ENCODE results near the gene RPTOR.

RPTOR gene

GRCh38 chr17:80666867-80667266 lies 122.2 kb downstream of the RPTOR start (continued):
- TF ChIP-seq, protein P1, sequence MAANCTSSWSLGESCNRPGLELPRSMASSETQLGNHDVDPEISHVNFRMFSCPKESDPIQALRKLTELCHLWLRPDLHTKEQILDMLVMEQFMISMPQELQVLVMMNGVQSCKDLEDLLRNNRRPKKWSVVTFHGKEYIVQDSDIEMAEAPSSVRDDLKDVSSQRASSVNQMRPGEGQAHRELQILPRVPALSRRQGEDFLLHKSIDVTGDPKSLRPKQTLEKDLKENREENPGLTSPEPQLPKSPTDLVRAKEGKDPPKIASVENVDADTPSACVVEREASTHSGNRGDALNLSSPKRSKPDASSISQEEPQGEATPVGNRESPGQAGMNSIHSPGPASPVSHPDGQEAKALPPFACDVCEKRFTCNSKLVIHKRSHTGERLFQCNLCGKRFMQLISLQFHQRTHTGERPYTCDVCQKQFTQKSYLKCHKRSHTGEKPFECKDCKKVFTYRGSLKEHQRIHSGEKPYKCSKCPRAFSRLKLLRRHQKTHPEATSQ (tag by site-specific recombination; IDR thresholded peaks at IDR 0.05): no peak
- TF ChIP-seq ZNF426 (tag by site-specific recombination; IDR thresholded peaks at IDR 0.05) (no peak), SP7 (tag by site-specific recombination; IDR thresholded peaks at IDR 0.05) (no peak), ZNF626 (tag by site-specific recombination; IDR thresholded peaks at IDR 0.05) (no peak), ZNF354C (tag by site-specific recombination; IDR thresholded peaks at IDR 0.05; ENCODE audit: borderline replicate concordance, low read depth) (no peak), ZSCAN18 (tag by site-specific recombination; IDR thresholded peaks at IDR 0.05) (no peak), IKZF3 (tag by site-specific recombination; IDR thresholded peaks at IDR 0.05) (no peak), ZNF404 (tag by site-specific recombination; IDR thresholded peaks at IDR 0.05) (no peak), MYNN (tag by site-specific recombination; IDR thresholded peaks at IDR 0.05; ENCODE audit: borderline replicate concordance) (no peak), ZNF121 (tag by site-specific recombination; IDR thresholded peaks at IDR 0.05) (no peak), ZNF571 (tag by site-specific recombination; IDR thresholded peaks at IDR 0.05) (no peak), GLIS1 (tag by site-specific recombination; IDR thresholded peaks at IDR 0.05) (peak; percentile 25; the same call in 1 of the 2 replicates), SCRT2 (tag by site-specific recombination; IDR thresholded peaks at IDR 0.05) (peak; percentile 58; the same call in 1 of the 2 replicates), ZNF155 (tag by site-specific recombination; IDR thresholded peaks at IDR 0.05) (no peak), ZNF600 (tag by site-specific recombination; IDR thresholded peaks at IDR 0.05) (0 out of 2 replicates have a peak, but pooled peaks have one; percentile 34), ZNF473 (tag by site-specific recombination; IDR thresholded peaks at IDR 0.05) (no peak), ZNF768 (tag by site-specific recombination; IDR thresholded peaks at IDR 0.05) (no peak)
- TF ChIP-seq, protein P2, sequence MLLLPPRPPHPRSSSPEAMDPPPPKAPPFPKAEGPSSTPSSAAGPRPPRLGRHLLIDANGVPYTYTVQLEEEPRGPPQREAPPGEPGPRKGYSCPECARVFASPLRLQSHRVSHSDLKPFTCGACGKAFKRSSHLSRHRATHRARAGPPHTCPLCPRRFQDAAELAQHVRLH (tag by site-specific recombination; IDR thresholded peaks at IDR 0.05): no peak

GRCh38 chr17:80667462-80668277 lies 123.0 kb downstream of the RPTOR start:
- no peaks in the 10 kb centered on the region; the same call in 1 of the 2 replicates for H3K9me3 ChIP-seq (ENCODE audit: control insufficient read depth, insufficient read depth, low read depth, low read length)
- H3K27ac ChIP-seq (ENCODE audit: extremely low read depth, low read depth, low read length): no peak overlapping the region
- no peaks in the 10 kb centered on the region for H3K36me3 ChIP-seq (ENCODE audit: control insufficient read depth in 2 of 2, insufficient read depth in 1 of 2, low read length in 2 of 2)
- peaks cover 25% of the 10 kb centered on the region for H3K4me1 ChIP-seq (ENCODE audit: control insufficient read depth, insufficient read depth, low read length)
- ChIA-PET CTCF (interaction anchor here (0.7 to 1.1 kb wide), 2 partner anchors 18 to 45 kb away, joined by 3 to 5 read pairs; no protein-coding TSS in a partner anchor), POLR2A (no interaction called here)
- H3K4me3 ChIP-seq (ENCODE audit: low read depth, low read length): no peak overlapping the region
- TF ChIP-seq ZNF10 (tag by site-specific recombination; IDR thresholded peaks at IDR 0.05) (no peak), ZNF324 (tag by site-specific recombination; IDR thresholded peaks at IDR 0.05) (no peak), ZNF529 (tag by site-specific recombination; IDR thresholded peaks at IDR 0.05; ENCODE audit: insufficient replicate concordance) (no peak), OVOL3 (tag by site-specific recombination; IDR thresholded peaks at IDR 0.05) (no peak), ZNF398 (tag by site-specific recombination; IDR thresholded peaks at IDR 0.05) (no peak), ZNF202 (tag by site-specific recombination; IDR thresholded peaks at IDR 0.05; ENCODE audit: borderline replicate concordance) (no peak), MZF1 (tag by site-specific recombination; IDR thresholded peaks at IDR 0.05; ENCODE audit: borderline replicate concordance) (no peak), KLF10 (tag by site-specific recombination; IDR thresholded peaks at IDR 0.05) (no peak), PBX3 (CRISPR knock-in tag; IDR thresholded peaks at IDR 0.05) (no peak), ZNF280C (tag by site-specific recombination; IDR thresholded peaks at IDR 0.05) (no peak), KLF16 (tag by site-specific recombination; IDR thresholded peaks at IDR 0.05) (no peak)
